Tibial nerve (tissue), 4 donors: Measurements from ENCODE around the gene TAS1R1. TPM values are rescaled to one million over a fixed set of nuclear protein-coding genes. Genes with fewer than 3 reads are reported as not detected.

ENCODE experiments used
- DNase-seq, 2 donors: peaks; one replicate each; pipeline ENCODE4 v3.0.0-alpha.2; 2019; ENCODE audit warnings: low spot score in 2 of 2
- H3K27ac ChIP-seq, 4 donors: fragments of 200-600 bp; sonication (generic) in 3 of 4; one replicate each; pipeline ENCODE4 v1.5.1; 2017 to 2019; ENCODE audit warnings: mild to moderate bottlenecking in 1 of 4
- H3K27me3 ChIP-seq, 2 donors: fragments of 200-600 bp; sonication (generic) in 1 of 2; one replicate each; pipeline versions ENCODE4 v1.5.1 to v1.6.0; 2017 to 2019
- H3K36me3 ChIP-seq, 3 donors: fragments of 200-600 bp; sonication (generic); one replicate each; pipeline ENCODE4 v1.5.1; 2018 to 2019
- H3K4me1 ChIP-seq, 4 donors: fragments of 200-600 bp; sonication (generic) in 3 of 4; one replicate each; pipeline ENCODE4 v1.5.1; 2017 to 2019
- H3K4me3 ChIP-seq, 4 donors: fragments of 200-600 bp; sonication (generic) in 3 of 4; one replicate each; pipeline ENCODE4 v1.5.1; 2017 to 2019; ENCODE audit warnings: mild to moderate bottlenecking in 1 of 4, moderate library complexity in 1 of 4
- H3K9me3 ChIP-seq, 4 donors: fragments of 200-600 bp; sonication (generic) in 3 of 4; one replicate each; pipeline ENCODE4 v1.5.1; 2017 to 2019
- CTCF ChIP-seq, 5 experiments: fragments of 200-600 bp in 3 of 5; fragments of 450-650 bp in 2 of 5; sonication (generic) in 3 of 5; IDR thresholded peaks; one replicate each; pipeline ENCODE4 v1.5.1; 2016 to 2019; ENCODE audit warnings: antibody characterized with exemption in 5 of 5, mild to moderate bottlenecking in 3 of 5, moderate library complexity in 2 of 5
- EP300 ChIP-seq, 2 donors: sonication (generic); formaldehyde crosslinking; IDR thresholded peaks; one replicate each; pipeline ENCODE4 v1.6.1; 2017; ENCODE audit warnings: antibody characterized with exemption in 2 of 2, mild to moderate bottlenecking in 1 of 2
- POLR2A ChIP-seq, 2 donors: fragments of 450-650 bp; IDR thresholded peaks; one replicate each; pipeline ENCODE4 v1.6.1; 2017; ENCODE audit warnings: antibody characterized with exemption in 2 of 2, mild to moderate bottlenecking in 2 of 2, moderate library complexity in 2 of 2
- WGBS, 2 donors: methylation state at CpG; one replicate each; pipeline ENCODE4 v1.1.5; 2018; 5-methylcytosine and 5-hydroxymethylcytosine counted together
- total RNA-seq, 4 donors: library from RNA; depleted of rRNA; stranded (reverse); fragments of >200 nt; gene quantifications; one replicate each; pipeline ENCODE4 v1.1.0, GENCODE V29; 2016

The TAS1R1 gene
- total RNA-seq, 4 donors from 2014 or later, result 0.22 to 0.78 TPM; not detected in 2

- H3K27ac ChIP-seq, result peak overlapping the region; percentile 45 to 92 (median 70)
Measured at GRCh38 chr1:6507461-6507911, 47.6 kb upstream of the TAS1R1 start.

GRCh38 chr1:6508154-6508815 lies 46.8 kb upstream of the TAS1R1 start:
- peaks cover 0 to 77% (median 13%) of the 10 kb centered on the region in 4 donors for H3K4me1 ChIP-seq
- H3K27me3 ChIP-seq, result peaks cover 0 to 4% of the 10 kb centered on the region in 2 donors
- TF ChIP-seq POLR2A (IDR thresholded peaks at IDR 0.05) (no peak), CTCF (IDR thresholded peaks at IDR 0.05) (no peak), EP300 (IDR thresholded peaks at IDR 0.05) (no peak)
- H3K27ac ChIP-seq, result peak overlapping the region in 2 of 4 donors; percentile 89 to 92
- DNase-seq, result no peak
- no peak overlapping the region for H3K4me3 ChIP-seq
- no peaks in the 10 kb centered on the region for H3K36me3 ChIP-seq
- no peaks in the 10 kb centered on the region for H3K9me3 ChIP-seq
- 78 to 91% methylated on average over 13 to 18 of the region's 18 CpGs for WGBS, 2 donors

More at GRCh38 chr1:6507461-6507911, 47.6 kb upstream of the TAS1R1 start:
- H3K27me3 ChIP-seq, result peaks cover 0 to 4% of the 10 kb centered on the region in 2 donors
- H3K4me3 ChIP-seq, result no peak overlapping the region
- no peaks in the 10 kb centered on the region for H3K9me3 ChIP-seq
- TF ChIP-seq EP300 (IDR thresholded peaks at IDR 0.05) (peak in 1 of 2 donors; percentile 50), CTCF (IDR thresholded peaks at IDR 0.05) (no peak), POLR2A (IDR thresholded peaks at IDR 0.05) (no peak)
- no peaks in the 10 kb centered on the region for H3K36me3 ChIP-seq
- DNase-seq, result no peak
- H3K4me1 ChIP-seq, result peaks cover 0 to 83% (median 17%) of the 10 kb centered on the region in 4 donors
- 41 to 44% methylated on average over 10 to 11 of the region's 12 CpGs for WGBS, 2 donors

GRCh38 chr1:6508816-6509189 lies 46.3 kb upstream of the TAS1R1 start:
- DNase-seq, result no peak
- 87 to 94% methylated on average over 5 to 9 of the region's 11 CpGs for WGBS, 2 donors
- no peaks in the 10 kb centered on the region for H3K9me3 ChIP-seq
- H3K27ac ChIP-seq, result peak overlapping the region in 2 of 4 donors; percentile 89 to 92
- H3K36me3 ChIP-seq, result no peaks in the 10 kb centered on the region
- no peak for TF ChIP-seq POLR2A (IDR thresholded peaks at IDR 0.05)
- TF ChIP-seq EP300 (IDR thresholded peaks at IDR 0.05), result no peak
- no peak for TF ChIP-seq CTCF (IDR thresholded peaks at IDR 0.05)
- H3K27me3 ChIP-seq, result peaks cover 0 to 4% of the 10 kb centered on the region in 2 donors
- no peak overlapping the region for H3K4me3 ChIP-seq
- peaks cover 0 to 72% (median 13%) of the 10 kb centered on the region in 4 donors for H3K4me1 ChIP-seq

GRCh38 chr1:6509220-6509918 lies 45.7 kb upstream of the TAS1R1 start:
- no peak for DNase-seq
- H3K4me3 ChIP-seq, result no peak overlapping the region
- no peaks in the 10 kb centered on the region for H3K36me3 ChIP-seq
- TF ChIP-seq CTCF (IDR thresholded peaks at IDR 0.05) (no peak), EP300 (IDR thresholded peaks at IDR 0.05) (no peak), POLR2A (IDR thresholded peaks at IDR 0.05) (no peak)
- 54 to 60% methylated on average over 17 to 19 of the region's 20 CpGs for WGBS, 2 donors
- peaks cover 0 to 4% of the 10 kb centered on the region in 2 donors for H3K27me3 ChIP-seq
- H3K9me3 ChIP-seq, result no peaks in the 10 kb centered on the region
- peak overlapping the region in 3 of 4 donors; percentile 1 to 92 (median 89) for H3K27ac ChIP-seq
- H3K4me1 ChIP-seq, result peaks cover 0 to 67% (median 13%) of the 10 kb centered on the region in 4 donors

- TF ChIP-seq POLR2A (IDR thresholded peaks at IDR 0.05), result peak in 1 of 2 donors; percentile 16
- TF ChIP-seq CTCF (IDR thresholded peaks at IDR 0.05), result no peak
- TF ChIP-seq EP300 (IDR thresholded peaks at IDR 0.05), result peak in 1 of 2 donors; percentile 50
- no peak for DNase-seq
Measured at GRCh38 chr1:6509919-6510291, 45.2 kb upstream of the TAS1R1 start.

More at GRCh38 chr1:6509919-6510291, 45.2 kb upstream of the TAS1R1 start:
- H3K27me3 ChIP-seq, result peaks cover 0 to 4% of the 10 kb centered on the region in 2 donors
- 45 to 55% methylated on average over 8 to 10 of the region's 10 CpGs for WGBS, 2 donors
- H3K36me3 ChIP-seq, result no peaks in the 10 kb centered on the region
- no peaks in the 10 kb centered on the region for H3K9me3 ChIP-seq
- peak overlapping the region in 3 of 4 donors; percentile 1 to 92 (median 89) for H3K27ac ChIP-seq
- H3K4me1 ChIP-seq, result peaks cover 0 to 63% (median 13%) of the 10 kb centered on the region in 4 donors
- H3K4me3 ChIP-seq, result no peak overlapping the region
